Peyer's patch (tissue), 4 donors: Measurements from ENCODE around the gene CDHR2.
A peak's percentile ranks its signal among the peaks of the same experiment; 100 is the strongest.

Experiments used
- POLR2A ChIP-seq, 2 donors: fragments of 450-650 bp; IDR thresholded peaks; one replicate each; pipeline ENCODE4 v1.5.1; 2017; ENCODE audit warnings: antibody characterized with exemption in 2 of 2, mild to moderate bottlenecking in 2 of 2, moderate library complexity in 2 of 2
- TF ChIP-seq, protein P1 (sequence below), 6 experiments: fragments of 450-650 bp in 4 of 6; fragments of 200-600 bp in 2 of 6; sonication (generic) in 1 of 6; IDR thresholded peaks; one replicate each; pipeline ENCODE4 v1.5.1; 2017 to 2019; ENCODE audit warnings: antibody characterized with exemption in 6 of 6, mild to moderate bottlenecking in 3 of 6, moderate library complexity in 1 of 6

DNA sequence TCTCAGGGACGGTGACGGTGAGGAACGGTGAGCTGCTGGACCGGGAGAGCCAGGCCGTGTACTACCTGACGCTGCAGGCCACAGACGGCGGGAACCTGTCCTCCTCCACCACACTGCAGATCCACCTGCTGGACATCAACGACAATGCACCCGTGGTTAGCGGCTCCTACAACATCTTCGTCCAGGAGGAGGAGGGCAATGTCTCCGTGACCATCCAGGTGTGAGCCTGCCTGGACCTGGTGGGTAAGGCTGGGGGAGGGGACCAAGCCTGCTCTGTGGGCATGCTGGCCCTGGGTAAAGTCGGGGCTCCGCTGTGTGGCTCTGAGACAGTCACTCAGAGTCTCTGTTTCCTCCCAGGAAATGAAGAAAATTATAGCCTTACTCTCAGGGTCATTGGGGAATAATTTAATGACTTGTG is 29.3 kb downstream of the CDHR2 start:
- TF ChIP-seq, protein P1, sequence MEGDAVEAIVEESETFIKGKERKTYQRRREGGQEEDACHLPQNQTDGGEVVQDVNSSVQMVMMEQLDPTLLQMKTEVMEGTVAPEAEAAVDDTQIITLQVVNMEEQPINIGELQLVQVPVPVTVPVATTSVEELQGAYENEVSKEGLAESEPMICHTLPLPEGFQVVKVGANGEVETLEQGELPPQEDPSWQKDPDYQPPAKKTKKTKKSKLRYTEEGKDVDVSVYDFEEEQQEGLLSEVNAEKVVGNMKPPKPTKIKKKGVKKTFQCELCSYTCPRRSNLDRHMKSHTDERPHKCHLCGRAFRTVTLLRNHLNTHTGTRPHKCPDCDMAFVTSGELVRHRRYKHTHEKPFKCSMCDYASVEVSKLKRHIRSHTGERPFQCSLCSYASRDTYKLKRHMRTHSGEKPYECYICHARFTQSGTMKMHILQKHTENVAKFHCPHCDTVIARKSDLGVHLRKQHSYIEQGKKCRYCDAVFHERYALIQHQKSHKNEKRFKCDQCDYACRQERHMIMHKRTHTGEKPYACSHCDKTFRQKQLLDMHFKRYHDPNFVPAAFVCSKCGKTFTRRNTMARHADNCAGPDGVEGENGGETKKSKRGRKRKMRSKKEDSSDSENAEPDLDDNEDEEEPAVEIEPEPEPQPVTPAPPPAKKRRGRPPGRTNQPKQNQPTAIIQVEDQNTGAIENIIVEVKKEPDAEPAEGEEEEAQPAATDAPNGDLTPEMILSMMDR (IDR thresholded peaks at IDR 0.05): peak in 5 of 6 experiments; percentile 24 to 50 (median 46)
- TF ChIP-seq POLR2A (IDR thresholded peaks at IDR 0.05): no peak
